T1000 (cell line): ENCODE data around the gene OTUD4.

Experiments used
- DNase-seq: peaks from one replicate; lab custom pipeline; 2025; ENCODE audit warnings: mixed read lengths; lab: John Stamatoyannopoulos, UW

Gene OTUD4

GRCh38 chr4:145108128-145108527 lies 72.3 kb downstream of the OTUD4 start:
- DNase-seq = no peak

- DNase-seq = no peak
Measured at GRCh38 chr4:145107126-145107525, 73.3 kb downstream of the OTUD4 start.

- no peak for DNase-seq
Measured at GRCh38 chr4:145103496-145103895, 76.9 kb downstream of the OTUD4 start.

- DNase-seq = no peak
Measured at GRCh38 chr4:145102619-145103018, 77.8 kb downstream of the OTUD4 start.

- no peak for DNase-seq
Measured at GRCh38 chr4:145101091-145101490, 79.3 kb downstream of the OTUD4 start.

GRCh38 chr4:145099653-145100052 lies 80.7 kb downstream of the OTUD4 start:
- no peak for DNase-seq

GRCh38 chr4:145098675-145099037 lies 81.7 kb downstream of the OTUD4 start:
- no peak for DNase-seq

GRCh38 chr4:145097821-145098674 lies 82.3 kb downstream of the OTUD4 start, which contains the start of the genes ABCE1 and ANAPC10:
TSS of gene ABCE1 (plus strand) at chr4:145098311. CDS start at chr4:145104413, 6,102 bp downstream.
TSS of gene ANAPC10 (minus strand) at chr4:145098196. CDS start at chr4:145096099, 2,097 bp downstream.
- peak; percentile 85 for DNase-seq

- DNase-seq = no peak
Measured at GRCh38 chr4:145097331-145097820, 83.0 kb downstream of the OTUD4 start.

GRCh38 chr4:145093638-145094037 lies 86.8 kb downstream of the OTUD4 start:
- no peak for DNase-seq

- DNase-seq = no peak
Measured at GRCh38 chr4:145090380-145090779, 90.0 kb downstream of the OTUD4 start.

- DNase-seq = no peak
Measured at GRCh38 chr4:145083891-145084605, 96.3 kb downstream of the OTUD4 start.
